ENCODE measurements around the gene MED25.
A peak's percentile ranks its signal among the peaks of the same experiment; 100 is the strongest.

The MED25 gene

DNA sequence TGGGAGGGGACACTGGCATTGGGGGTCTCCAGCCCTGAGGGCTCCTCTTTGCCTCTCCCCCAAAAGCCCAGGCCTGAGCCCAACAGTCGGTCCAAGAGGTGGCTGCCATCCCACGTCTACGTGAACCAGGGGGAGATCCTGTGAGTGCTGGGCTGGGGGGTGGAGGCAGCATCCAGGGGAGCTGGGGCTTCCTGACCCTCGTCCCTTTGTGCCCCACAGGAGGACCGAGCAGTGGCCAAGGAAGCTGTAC, 39.7 kb downstream of the MED25 start:
- no peak for TF ChIP-seq SPI1 (IDR thresholded peaks at IDR 0.05; ENCODE audit: borderline replicate concordance, low read depth)
- TF ChIP-seq, protein P1, sequence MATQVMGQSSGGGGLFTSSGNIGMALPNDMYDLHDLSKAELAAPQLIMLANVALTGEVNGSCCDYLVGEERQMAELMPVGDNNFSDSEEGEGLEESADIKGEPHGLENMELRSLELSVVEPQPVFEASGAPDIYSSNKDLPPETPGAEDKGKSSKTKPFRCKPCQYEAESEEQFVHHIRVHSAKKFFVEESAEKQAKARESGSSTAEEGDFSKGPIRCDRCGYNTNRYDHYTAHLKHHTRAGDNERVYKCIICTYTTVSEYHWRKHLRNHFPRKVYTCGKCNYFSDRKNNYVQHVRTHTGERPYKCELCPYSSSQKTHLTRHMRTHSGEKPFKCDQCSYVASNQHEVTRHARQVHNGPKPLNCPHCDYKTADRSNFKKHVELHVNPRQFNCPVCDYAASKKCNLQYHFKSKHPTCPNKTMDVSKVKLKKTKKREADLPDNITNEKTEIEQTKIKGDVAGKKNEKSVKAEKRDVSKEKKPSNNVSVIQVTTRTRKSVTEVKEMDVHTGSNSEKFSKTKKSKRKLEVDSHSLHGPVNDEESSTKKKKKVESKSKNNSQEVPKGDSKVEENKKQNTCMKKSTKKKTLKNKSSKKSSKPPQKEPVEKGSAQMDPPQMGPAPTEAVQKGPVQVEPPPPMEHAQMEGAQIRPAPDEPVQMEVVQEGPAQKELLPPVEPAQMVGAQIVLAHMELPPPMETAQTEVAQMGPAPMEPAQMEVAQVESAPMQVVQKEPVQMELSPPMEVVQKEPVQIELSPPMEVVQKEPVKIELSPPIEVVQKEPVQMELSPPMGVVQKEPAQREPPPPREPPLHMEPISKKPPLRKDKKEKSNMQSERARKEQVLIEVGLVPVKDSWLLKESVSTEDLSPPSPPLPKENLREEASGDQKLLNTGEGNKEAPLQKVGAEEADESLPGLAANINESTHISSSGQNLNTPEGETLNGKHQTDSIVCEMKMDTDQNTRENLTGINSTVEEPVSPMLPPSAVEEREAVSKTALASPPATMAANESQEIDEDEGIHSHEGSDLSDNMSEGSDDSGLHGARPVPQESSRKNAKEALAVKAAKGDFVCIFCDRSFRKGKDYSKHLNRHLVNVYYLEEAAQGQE (IDR thresholded peaks at IDR 0.05; ENCODE audit: insufficient replicate concordance, low read depth) = no peak
- TF ChIP-seq POLR2AphosphoS5 (IDR thresholded peaks at IDR 0.05; ENCODE audit: low read depth) = no peak; the same call in 1 of the 2 replicates
- no peak for TF ChIP-seq GABPA (IDR thresholded peaks at IDR 0.05; ENCODE audit: low read depth)
- TF ChIP-seq, protein P2, sequence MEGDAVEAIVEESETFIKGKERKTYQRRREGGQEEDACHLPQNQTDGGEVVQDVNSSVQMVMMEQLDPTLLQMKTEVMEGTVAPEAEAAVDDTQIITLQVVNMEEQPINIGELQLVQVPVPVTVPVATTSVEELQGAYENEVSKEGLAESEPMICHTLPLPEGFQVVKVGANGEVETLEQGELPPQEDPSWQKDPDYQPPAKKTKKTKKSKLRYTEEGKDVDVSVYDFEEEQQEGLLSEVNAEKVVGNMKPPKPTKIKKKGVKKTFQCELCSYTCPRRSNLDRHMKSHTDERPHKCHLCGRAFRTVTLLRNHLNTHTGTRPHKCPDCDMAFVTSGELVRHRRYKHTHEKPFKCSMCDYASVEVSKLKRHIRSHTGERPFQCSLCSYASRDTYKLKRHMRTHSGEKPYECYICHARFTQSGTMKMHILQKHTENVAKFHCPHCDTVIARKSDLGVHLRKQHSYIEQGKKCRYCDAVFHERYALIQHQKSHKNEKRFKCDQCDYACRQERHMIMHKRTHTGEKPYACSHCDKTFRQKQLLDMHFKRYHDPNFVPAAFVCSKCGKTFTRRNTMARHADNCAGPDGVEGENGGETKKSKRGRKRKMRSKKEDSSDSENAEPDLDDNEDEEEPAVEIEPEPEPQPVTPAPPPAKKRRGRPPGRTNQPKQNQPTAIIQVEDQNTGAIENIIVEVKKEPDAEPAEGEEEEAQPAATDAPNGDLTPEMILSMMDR (IDR thresholded peaks at IDR 0.05; ENCODE audit: insufficient read depth, low read length) = no peak
- no peak overlapping the region for H3K4me3 ChIP-seq (replicated peaks; ENCODE audit: insufficient read depth, low read length)
- no peaks in the 10 kb centered on the region for H3K27me3 ChIP-seq (ENCODE audit: insufficient read depth, poor library complexity, severe bottlenecking)
- H3K27ac ChIP-seq (replicated peaks) = no peak overlapping the region
- DNase-seq (ENCODE audit: low read depth in 1 of 2, low spot score in 1 of 2) = no peak

DNA sequence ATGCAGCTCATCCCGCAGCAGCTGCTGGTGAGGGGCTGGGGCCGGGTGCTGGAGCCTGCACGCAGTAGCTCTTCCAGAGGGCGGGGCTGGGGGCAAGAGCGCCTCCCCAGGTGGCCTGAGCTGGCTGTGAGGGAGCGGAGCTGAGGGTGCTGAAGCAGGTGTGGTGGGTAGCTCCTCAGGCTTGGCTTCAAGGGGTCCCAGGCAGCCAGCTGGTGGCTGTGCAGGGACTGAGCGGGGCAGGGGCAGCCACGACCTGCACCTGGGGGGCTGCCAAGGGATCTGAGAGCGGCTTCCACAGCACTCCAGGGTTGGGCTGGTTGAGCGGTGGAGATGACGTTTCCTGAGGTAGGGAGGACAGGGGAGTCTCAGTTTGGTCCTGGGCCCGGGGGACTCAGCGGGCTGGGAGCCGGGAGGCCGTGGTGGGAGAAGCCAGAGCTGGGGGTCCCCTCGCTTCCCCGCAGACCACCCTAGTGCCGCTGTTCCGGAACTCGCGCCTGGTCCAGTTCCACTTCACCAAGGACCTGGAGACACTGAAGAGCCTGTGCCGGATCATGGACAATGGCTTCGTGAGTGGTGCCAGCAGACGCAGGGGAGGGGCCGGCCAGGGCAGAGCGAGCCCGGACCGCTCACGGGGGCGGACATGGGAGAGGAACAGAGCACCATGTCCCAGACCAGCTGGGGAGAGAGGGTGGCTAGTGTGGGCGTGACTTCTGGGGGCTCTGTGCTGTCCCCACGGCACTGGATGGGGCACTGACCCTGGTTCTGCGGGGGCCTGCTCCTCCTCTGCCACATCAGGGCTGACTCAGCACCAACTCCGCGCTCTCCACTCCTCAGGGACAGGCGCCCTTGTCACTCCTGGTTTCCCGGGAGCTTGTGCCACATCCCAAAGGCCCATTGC, 40.2 kb downstream of the MED25 start:
- Histone ChIP-seq H3K27me3 (ENCODE audit: insufficient read depth, poor library complexity, severe bottlenecking) (no peaks in the 10 kb centered on the region), H3K27ac (replicated peaks) (no peak overlapping the region), H3K4me3 (replicated peaks; ENCODE audit: insufficient read depth, low read length) (no peak overlapping the region)
- TF ChIP-seq, protein P2 (IDR thresholded peaks at IDR 0.05; ENCODE audit: insufficient read depth, low read length) = no peak
- TF ChIP-seq GABPA (IDR thresholded peaks at IDR 0.05; ENCODE audit: low read depth) (no peak), POLR2AphosphoS5 (IDR thresholded peaks at IDR 0.05; ENCODE audit: low read depth) (peak; percentile 38), SPI1 (IDR thresholded peaks at IDR 0.05; ENCODE audit: borderline replicate concordance, low read depth) (no peak)
- TF ChIP-seq, protein P1 (IDR thresholded peaks at IDR 0.05; ENCODE audit: insufficient replicate concordance, low read depth) = no peak
- DNase-seq (ENCODE audit: low read depth in 1 of 2, low spot score in 1 of 2) = no peak

DNA sequence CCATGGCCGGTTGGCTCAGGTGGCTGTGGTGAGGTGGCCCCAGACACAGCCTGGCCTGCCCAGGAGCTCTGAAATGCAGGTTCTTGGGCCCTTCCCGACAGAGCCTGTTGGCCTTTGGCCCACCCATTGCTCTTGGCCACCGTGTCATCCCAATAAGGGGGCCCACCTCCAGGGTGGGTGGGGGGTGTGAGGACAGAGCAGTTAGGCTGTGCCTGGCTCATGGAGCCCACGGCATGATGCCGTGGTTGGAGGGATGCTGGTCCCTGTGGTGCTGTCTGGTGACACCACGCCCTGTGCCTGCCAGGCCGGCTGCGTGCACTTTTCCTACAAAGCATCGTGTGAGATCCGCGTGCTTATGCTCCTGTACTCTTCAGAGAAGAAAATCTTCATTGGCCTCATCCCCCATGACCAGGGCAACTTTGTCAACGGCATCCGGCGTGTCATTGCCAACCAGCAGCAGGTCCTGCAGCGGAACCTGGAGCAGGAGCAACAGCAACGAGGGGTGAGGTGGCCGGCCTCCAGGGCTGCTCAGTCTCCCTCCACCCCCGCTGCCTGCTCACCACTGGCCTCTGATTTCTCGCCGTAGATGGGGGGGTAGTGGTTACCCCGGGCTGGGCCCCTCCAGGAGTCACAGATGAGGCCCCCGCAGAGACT, 41.7 kb downstream of the MED25 start:
- Histone ChIP-seq H3K4me3 (replicated peaks; ENCODE audit: insufficient read depth, low read length) (no peak overlapping the region), H3K27me3 (ENCODE audit: insufficient read depth, poor library complexity, severe bottlenecking) (no peaks in the 10 kb centered on the region), H3K27ac (replicated peaks) (no peak overlapping the region)
- TF ChIP-seq POLR2AphosphoS5 (IDR thresholded peaks at IDR 0.05; ENCODE audit: low read depth) = peak; percentile 28
- TF ChIP-seq, protein P2 (IDR thresholded peaks at IDR 0.05; ENCODE audit: insufficient read depth, low read length) = no peak
- DNase-seq (ENCODE audit: low read depth in 1 of 2, low spot score in 1 of 2) = no peak
